SKM-1 treated with dmso at 0.1 percent for 144 hours (cell line): ENCODE measurements around the gene LRRC10B.

ENCODE experiments used
- DNase-seq: peaks from one replicate; lab custom pipeline; 2025; ENCODE audit not compliant: unreplicated experiment; lab: John Stamatoyannopoulos, UW

The LRRC10B gene

DNA sequence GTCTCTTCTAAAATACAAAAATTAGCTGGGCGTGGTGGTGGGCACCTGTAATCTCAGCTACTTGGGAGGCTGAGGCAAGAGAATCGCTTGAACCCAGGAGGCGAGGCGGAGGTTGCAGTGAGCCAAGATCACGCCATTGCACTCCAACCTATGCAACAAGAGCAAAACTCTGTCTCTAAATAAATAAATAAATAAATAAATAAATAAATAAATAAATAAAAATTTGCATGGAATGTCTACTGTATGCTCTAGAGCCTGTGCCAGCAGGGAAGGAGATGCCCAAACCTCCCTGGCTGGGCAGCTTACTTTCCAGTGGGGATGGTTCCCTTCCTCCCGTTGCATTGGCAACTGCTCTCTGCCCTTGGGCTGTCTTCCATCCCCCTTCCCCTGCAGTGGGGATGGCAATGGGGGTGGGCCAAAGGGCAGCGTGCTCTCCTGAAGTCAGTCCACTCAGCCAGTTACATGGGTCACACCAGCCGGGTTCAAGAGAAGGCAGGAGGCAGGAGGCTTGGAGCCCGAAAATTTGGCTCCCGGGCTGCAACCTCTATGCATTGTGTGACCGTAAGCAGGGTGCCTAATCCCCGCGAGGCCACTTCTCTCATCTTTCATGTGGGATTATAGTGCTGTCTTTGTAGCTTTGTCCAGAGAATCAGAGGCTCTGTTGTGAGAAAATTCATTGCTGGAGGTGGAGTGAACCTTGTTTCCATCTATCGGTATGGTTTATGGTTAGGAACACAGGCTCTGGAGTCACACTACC, 1.4 kb upstream of the LRRC10B start:
- no peak for DNase-seq

DNA sequence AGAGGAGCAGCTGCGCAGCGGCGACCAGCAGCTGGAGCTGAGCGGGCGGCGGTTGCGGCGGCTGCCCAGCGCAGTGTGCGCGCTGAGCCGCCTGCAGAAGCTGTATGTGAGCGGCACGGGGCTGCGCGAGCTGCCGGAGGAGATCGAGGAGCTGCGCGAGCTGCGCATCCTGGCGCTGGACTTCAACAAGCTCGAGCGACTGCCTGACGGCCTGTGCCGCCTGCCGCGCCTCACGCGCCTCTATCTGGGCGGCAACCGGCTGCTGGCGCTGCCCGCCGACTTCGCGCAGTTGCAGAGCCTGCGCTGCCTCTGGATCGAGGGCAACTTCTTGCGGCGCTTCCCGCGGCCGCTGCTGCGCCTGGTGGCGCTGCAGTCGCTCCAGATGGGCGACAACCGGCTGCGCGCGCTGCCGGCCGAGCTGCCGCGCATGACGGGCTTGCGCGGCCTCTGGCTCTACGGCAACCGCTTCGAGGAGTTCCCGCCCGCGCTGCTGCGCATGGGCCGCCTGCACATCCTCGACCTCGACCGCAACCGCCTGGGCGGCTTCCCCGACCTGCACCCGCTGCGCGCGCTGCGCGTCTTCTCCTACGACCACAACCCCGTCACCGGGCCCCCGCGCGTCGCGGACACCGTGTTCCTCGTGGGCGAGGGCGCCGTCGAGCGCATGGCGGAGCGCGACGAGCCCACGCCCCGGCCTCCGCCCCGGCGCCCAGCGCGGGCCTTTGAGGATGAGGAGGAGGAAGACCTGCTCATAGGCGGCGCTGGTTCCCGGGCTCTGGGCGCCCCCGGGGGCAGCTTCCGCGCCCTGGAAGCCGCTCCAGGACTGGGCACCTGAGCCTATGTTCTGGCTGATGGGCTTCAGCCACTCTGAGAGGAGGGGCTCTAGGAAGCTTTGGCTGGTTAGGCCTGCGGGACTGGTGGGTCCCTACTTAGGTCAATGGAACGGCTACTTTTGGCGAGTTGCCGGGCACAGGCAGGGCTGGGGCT, 787 bp downstream of the LRRC10B start:
- DNase-seq, result peak; percentile 40

- no peak for DNase-seq
Observed at GRCh38 chr11:61510166-61510919, 1.8 kb downstream of the LRRC10B start.

DNA sequence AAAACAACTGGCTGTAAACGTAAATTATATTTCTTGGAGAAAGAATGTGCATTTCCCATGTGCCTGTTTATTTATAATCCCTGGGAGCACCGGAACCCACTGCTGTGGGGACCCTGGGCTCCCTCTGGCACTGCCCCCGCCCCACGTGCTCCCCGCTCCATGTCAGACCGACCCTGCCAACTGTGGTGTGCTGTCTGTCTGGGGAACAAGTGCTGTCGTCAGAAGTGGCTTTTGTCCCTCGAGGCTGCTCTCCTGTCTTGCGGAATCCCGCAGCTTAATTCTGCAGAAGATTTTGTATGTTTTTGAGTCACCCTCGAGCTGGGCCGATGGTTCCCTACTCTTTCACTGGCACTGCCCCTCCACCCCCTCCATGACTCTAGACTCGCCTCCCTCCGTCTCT, 2.4 kb downstream of the LRRC10B start:
- DNase-seq, result no peak

- no peak for DNase-seq
Observed at GRCh38 chr11:61511383-61511782, 2.8 kb downstream of the LRRC10B start.

DNA sequence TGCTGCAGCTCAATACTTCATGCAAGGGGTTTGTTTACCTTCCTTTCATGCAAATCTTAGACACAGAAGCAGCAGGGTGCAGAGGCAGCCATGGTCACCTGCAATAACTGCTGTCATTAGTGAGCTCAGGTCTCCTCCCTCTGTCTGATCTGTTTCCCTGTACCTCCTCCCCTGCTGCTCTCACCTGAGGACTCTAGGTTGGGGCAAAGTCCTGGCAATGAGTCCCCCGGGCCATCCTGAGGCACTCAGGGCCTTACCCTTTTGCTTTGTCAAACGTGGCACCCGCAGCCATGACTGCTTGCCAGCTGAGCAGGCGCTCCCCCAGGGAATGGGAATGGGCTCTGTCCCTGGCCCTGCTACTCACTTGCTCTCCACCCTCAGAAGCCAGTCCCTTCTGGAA, 3.9 kb downstream of the LRRC10B start:
- no peak for DNase-seq

DNA sequence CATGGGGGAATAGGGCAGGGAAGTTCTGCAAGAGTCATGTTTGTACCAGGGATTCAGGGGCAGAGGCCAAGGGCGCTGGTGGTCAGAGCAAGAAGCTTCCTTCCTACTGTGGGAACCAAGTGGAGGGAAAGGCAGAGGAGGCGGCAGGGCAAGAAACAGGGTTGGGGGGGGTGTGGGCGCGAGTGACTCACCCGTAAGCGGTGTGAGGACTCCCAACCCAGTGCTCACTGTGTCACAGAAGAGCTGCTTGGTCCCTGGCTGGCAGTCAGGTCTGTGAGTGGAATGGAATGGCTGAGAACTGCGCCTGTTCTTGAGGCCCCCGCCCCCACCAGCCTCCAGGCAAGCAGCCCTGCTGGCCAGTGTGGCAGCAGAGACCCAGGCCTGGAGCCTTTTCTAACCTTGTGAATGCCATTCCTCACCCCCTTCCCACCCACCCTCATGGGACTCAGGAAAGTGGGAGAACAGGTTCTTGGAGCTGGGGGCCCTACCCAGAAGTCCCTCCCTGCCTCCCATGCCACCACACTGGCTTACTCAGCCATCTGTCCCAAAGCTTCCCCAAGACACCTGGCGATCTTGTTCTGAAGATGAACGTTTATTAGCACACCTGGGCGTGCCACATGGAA, 4.7 kb downstream of the LRRC10B start:
- DNase-seq, result no peak

- no peak for DNase-seq
Observed at GRCh38 chr11:61514050-61514917, 5.7 kb downstream of the LRRC10B start.

DNA sequence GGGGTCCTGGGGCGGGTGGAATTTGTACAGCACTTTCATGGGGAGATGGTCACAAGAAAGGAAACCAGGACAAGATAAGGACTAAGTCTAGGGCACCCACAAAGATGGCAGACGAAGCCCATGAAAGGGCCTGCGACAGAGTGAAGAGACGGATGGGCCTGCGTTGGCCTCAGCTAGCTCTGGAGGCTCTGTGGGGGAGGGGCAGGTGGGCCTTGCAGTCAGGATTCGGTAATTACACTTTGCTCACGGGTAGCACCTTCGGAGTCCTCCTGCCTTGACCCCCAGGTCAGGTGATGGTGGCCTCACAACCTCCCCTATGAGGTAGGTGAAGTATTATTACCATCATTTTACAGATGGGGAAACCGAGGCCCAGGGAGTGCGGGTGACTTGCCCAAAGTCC, 7.1 kb downstream of the LRRC10B start:
- DNase-seq, result no peak

GRCh38 chr11:61516191-61516590, 7.6 kb downstream of the LRRC10B start:
- no peak for DNase-seq

GRCh38 chr11:61516675-61517572, 8.4 kb downstream of the LRRC10B start:
- no peak for DNase-seq

- DNase-seq, result no peak
Observed at GRCh38 chr11:61518032-61518795, 9.7 kb downstream of the LRRC10B start.

DNA sequence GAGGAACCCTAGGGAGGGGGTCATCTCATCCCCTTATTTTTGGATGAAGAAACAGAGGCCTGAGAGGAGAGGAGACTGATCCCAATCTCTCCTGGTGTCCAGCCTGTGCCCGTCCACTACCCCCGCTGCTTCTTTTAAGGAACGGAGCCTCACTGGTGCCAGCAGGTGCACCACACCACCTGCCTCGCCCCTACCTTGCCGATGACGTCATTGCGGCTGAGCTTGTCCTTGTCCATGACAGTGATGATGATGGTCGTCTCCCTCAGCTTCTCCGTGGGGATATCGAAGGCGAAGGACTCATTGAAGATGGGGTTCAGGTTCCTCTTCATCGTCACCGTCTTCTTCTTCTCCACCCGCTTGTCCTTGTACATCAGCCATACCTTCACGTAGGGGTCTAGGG, 14.3 kb downstream of the LRRC10B start:
- DNase-seq, result no peak

- no peak for DNase-seq
Observed at GRCh38 chr11:61524446-61524845, 15.9 kb downstream of the LRRC10B start.

DNA sequence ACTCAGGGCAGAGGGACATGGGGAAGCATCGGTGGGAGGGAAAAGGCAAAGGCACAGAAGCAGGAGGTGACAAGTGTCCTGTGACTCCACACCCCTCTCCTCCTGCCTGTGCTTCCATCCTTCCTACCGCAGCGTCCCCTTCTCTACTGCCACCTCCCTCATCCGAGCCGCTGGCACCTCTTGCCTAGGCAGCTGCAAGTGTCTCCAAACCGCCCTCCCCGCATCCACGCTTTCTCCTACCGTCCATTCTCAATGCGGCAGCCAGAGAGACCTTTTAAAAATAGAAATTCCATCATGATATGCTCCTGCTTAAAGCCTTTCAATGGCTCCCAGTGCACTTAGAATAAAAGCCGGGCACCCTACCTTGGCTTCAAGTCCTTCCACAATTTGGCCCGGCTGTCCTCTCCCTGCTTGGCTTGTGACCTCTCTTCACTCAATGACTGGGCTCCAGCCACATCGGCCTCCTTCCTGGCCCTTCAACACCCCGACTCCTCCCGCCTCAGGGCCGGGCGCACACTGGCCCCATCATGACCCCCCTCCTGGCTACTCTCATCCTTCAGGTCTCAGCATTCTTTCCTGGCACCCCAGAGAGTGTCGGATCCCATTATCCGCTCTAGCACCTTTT, 16.5 kb downstream of the LRRC10B start:
- no peak for DNase-seq

DNA sequence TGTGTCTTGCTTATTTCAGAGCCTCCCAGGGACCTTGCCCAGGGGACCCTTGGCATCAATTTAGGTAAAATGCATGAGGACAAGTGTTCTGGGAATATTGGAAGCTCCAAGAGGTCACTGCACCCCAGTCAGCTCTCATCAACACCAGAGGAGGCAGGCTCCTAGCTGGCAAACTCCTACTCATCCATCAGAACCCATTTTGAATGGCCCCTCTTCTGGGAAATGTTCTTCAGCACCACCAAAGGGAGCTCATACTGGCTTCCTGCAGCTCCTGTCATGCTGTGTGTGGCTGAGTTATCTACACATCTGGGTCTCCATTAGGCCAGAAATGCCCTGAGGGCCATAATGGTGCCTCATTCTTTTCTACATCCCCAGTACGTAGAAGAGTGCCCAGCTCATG, 17.7 kb downstream of the LRRC10B start:
- no peak for DNase-seq

DNA sequence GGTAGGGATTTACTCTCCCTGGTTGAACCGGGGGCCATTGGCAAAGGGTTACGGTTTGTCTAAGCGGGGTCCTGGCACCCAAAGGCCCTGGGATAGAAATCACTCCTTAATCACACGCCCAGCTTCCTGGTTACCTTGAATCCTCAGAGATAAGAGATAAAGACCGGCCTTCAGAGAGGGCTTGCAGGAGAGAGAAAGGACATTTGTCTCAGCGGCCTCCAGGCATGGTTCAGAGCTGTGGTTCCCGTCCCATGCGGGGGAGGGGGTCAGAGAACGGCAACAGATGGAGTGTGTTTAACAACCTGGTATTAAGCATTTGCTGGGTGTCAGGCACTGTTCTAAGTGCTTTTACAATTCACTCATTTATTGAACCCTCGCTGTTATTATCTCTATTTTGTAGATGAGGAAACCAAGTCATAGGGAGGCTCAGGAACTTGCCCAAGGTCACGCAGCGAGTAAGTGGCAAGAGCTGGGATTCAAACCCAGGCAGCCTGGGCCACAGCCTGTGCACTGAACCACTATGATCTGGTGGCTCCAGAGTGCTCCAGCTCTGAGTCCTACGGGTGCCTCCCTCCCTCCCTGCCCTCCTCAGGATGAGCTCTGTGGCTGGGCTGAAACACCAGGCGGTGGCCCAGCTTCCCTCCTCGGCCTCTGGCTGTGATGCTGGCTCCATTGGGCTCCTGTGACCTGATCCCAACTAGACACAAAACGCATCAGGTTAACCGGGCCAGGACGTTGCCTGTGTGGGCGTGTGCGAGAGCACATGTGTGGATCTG, 18.6 kb downstream of the LRRC10B start:
- no peak for DNase-seq
